Measurements from ENCODE around the gene DNAH2. TPM values are rescaled to one million over a fixed set of nuclear protein-coding genes. Genes with fewer than 3 reads are reported as not detected.

The DNAH2 gene
- total and polyA plus RNA-seq, 2 of the 13 experiments (the other 11 are each of a cell fraction or from before 2014, with no cell fraction given), result not detected

DNA sequence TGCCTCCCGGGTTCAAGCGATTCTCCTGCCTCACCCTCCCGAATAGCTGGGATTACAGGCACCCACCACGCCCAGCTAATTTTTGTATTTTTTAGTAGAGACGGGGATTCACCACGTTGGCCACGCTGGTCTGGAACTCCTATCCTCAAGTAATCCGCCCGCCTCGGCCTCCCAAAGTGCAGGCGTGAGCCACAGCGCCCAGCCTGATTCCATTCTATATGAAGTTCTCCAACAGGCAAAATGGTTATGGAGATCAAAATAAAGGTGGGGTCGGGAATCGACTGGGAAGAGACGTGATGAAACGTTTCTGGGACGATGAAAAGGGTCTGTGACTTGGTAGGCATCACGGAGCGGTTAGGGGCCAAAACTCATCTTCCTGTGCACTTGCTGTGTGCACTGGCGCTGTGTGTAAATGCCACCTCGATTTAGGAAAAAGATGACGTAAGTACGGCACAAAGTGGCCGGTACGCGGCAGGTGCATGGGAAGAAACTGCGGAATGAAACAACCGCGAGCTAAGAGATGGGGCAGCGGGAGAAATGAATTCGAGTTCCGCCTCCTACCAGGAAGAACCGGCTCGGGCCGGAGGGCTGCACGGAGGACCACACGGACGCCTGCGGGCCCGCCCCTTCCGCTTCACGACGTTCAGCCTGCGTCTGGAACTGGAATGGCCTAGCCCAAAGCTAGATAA is 31.9 kb upstream of the DNAH2 start (continued):
- TF ChIP-seq ZNF251 (CRISPR knock-in tag; IDR thresholded peaks at IDR 0.05) (no peak), ZNF839 (CRISPR knock-in tag; IDR thresholded peaks at IDR 0.05; ENCODE audit: borderline replicate concordance) (no peak), HOXA5 (CRISPR knock-in tag; IDR thresholded peaks at IDR 0.05) (no peak), RBM39 (IDR thresholded peaks at IDR 0.05; ENCODE audit: low read depth, low read length, poor library complexity, severe bottlenecking) (no peak), SIX1 (CRISPR knock-in tag; IDR thresholded peaks at IDR 0.05; ENCODE audit: borderline replicate concordance) (no peak), ZNF766 (CRISPR knock-in tag; IDR thresholded peaks at IDR 0.05; ENCODE audit: borderline replicate concordance) (0 out of 2 replicates have a peak, but pooled peaks have one; percentile 6), THYN1 (CRISPR knock-in tag; IDR thresholded peaks at IDR 0.05; ENCODE audit: borderline replicate concordance, low read depth) (no peak), MBNL3 (CRISPR knock-in tag; conservative IDR thresholded peaks at IDR 0.05) (no peak), THAP11 (CRISPR knock-in tag; IDR thresholded peaks at IDR 0.05) (peak; percentile 83; the same call in 1 of the 2 replicates), ZNF883 (CRISPR knock-in tag; IDR thresholded peaks at IDR 0.05; ENCODE audit: not compliant biosample characterization) (no peak), HDAC1 (CRISPR knock-in tag; IDR thresholded peaks at IDR 0.05) (peak; percentile 64)
- TF ChIP-seq, protein P1, sequence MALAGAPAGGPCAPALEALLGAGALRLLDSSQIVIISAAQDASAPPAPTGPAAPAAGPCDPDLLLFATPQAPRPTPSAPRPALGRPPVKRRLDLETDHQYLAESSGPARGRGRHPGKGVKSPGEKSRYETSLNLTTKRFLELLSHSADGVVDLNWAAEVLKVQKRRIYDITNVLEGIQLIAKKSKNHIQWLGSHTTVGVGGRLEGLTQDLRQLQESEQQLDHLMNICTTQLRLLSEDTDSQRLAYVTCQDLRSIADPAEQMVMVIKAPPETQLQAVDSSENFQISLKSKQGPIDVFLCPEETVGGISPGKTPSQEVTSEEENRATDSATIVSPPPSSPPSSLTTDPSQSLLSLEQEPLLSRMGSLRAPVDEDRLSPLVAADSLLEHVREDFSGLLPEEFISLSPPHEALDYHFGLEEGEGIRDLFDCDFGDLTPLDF (CRISPR knock-in tag; IDR thresholded peaks at IDR 0.05), result no peak
- TF ChIP-seq, protein P2, sequence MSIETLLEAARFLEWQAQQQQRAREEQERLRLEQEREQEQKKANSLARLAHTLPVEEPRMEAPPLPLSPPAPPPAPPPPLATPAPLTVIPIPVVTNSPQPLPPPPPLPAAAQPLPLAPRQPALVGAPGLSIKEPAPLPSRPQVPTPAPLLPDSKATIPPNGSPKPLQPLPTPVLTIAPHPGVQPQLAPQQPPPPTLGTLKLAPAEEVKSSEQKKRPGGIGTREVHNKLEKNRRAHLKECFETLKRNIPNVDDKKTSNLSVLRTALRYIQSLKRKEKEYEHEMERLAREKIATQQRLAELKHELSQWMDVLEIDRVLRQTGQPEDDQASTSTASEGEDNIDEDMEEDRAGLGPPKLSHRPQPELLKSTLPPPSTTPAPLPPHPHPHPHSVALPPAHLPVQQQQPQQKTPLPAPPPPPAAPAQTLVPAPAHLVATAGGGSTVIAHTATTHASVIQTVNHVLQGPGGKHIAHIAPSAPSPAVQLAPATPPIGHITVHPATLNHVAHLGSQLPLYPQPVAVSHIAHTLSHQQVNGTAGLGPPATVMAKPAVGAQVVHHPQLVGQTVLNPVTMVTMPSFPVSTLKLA (IDR thresholded peaks at IDR 0.05), result no peak
- TF ChIP-seq, protein P3, sequence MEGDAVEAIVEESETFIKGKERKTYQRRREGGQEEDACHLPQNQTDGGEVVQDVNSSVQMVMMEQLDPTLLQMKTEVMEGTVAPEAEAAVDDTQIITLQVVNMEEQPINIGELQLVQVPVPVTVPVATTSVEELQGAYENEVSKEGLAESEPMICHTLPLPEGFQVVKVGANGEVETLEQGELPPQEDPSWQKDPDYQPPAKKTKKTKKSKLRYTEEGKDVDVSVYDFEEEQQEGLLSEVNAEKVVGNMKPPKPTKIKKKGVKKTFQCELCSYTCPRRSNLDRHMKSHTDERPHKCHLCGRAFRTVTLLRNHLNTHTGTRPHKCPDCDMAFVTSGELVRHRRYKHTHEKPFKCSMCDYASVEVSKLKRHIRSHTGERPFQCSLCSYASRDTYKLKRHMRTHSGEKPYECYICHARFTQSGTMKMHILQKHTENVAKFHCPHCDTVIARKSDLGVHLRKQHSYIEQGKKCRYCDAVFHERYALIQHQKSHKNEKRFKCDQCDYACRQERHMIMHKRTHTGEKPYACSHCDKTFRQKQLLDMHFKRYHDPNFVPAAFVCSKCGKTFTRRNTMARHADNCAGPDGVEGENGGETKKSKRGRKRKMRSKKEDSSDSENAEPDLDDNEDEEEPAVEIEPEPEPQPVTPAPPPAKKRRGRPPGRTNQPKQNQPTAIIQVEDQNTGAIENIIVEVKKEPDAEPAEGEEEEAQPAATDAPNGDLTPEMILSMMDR (CRISPR knock-in tag; IDR thresholded peaks at IDR 0.05), result no peak
- TF ChIP-seq, protein P4, sequence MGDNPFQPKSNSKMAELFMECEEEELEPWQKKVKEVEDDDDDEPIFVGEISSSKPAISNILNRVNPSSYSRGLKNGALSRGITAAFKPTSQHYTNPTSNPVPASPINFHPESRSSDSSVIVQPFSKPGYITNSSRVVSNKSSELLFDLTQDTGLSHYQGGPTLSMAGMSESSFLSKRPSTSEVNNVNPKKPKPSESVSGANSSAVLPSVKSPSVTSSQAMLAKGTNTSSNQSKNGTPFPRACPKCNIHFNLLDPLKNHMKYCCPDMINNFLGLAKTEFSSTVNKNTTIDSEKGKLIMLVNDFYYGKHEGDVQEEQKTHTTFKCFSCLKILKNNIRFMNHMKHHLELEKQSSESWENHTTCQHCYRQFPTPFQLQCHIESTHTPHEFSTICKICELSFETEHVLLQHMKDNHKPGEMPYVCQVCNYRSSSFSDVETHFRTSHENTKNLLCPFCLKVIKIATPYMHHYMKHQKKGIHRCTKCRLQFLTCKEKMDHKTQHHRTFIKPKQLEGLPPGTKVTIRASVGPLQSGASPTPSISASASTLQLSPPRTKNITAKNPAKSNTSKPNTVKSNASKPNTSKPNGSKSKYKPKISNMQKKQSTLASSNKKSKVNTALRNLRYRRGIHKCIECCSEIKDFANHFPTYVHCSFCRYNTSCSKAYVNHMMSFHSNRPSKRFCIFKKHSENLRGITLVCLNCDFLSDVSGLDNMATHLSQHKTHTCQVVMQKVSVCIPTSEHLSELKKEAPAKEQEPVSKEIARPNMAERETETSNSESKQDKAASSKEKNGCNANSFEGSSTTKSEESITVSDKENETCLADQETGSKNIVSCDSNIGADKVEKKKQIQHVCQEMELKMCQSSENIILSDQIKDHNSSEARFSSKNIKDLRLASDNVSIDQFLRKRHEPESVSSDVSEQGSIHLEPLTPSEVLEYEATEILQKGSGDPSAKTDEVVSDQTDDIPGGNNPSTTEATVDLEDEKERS (CRISPR knock-in tag; IDR thresholded peaks at IDR 0.05), result no peak; the same call in 1 of the 2 replicates
- TF ChIP-seq, protein P5, sequence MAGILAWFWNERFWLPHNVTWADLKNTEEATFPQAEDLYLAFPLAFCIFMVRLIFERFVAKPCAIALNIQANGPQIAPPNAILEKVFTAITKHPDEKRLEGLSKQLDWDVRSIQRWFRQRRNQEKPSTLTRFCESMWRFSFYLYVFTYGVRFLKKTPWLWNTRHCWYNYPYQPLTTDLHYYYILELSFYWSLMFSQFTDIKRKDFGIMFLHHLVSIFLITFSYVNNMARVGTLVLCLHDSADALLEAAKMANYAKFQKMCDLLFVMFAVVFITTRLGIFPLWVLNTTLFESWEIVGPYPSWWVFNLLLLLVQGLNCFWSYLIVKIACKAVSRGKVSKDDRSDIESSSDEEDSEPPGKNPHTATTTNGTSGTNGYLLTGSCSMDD (CRISPR knock-in tag; IDR thresholded peaks at IDR 0.05), result no peak
- TF ChIP-seq, protein P6, sequence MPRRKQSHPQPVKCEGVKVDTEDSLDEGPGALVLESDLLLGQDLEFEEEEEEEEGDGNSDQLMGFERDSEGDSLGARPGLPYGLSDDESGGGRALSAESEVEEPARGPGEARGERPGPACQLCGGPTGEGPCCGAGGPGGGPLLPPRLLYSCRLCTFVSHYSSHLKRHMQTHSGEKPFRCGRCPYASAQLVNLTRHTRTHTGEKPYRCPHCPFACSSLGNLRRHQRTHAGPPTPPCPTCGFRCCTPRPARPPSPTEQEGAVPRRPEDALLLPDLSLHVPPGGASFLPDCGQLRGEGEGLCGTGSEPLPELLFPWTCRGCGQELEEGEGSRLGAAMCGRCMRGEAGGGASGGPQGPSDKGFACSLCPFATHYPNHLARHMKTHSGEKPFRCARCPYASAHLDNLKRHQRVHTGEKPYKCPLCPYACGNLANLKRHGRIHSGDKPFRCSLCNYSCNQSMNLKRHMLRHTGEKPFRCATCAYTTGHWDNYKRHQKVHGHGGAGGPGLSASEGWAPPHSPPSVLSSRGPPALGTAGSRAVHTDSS (CRISPR knock-in tag; conservative IDR thresholded peaks at IDR 0.05), result no peak
